Bronchial epithelial cell (primary cell): ENCODE results near the gene ACKR1. TPM values are rescaled to one million over a fixed set of nuclear protein-coding genes. Genes with fewer than 3 reads are reported as not detected.

ENCODE experiments used
- DNase-seq: peaks from one replicate; pipeline ENCODE4 v3.0.0-alpha.2; 2010; ENCODE audit warnings: low read depth
- FAIRE-seq: peaks from 2 replicates; lab custom pipeline; 2011; peaks lifted over from hg19 to GRCh38; lab: Jason Lieb, UNC
- H3K27me3 ChIP-seq: 2 replicates; pipeline ENCODE4 v1.5.1; 2011; ENCODE audit warnings: low read length; ENCODE audit not compliant: control insufficient read depth, insufficient read depth
- H3K36me3 ChIP-seq: 2 replicates; pipeline ENCODE4 v1.5.1; 2011; ENCODE audit warnings: low read length; ENCODE audit not compliant: control insufficient read depth, insufficient read depth
- H3K4me3 ChIP-seq: 2 replicates; pipeline ENCODE4 v1.5.1; 2011; ENCODE audit warnings: mild to moderate bottlenecking, low read depth, low read length, control low read depth
- total RNA-seq: library from RNA; depleted of rRNA; stranded (reverse); fragments of >200 nt; gene quantifications from 2 replicates; pipeline ENCODE4 v1.2.1, GENCODE V29; 2014
- TF ChIP-seq, protein P1 (sequence below): IDR thresholded peaks from 2 replicates; pipeline ENCODE4 v1.5.1; 2011; ENCODE audit warnings: mild to moderate bottlenecking, moderate library complexity, low read length, control low read depth, inconsistent platforms; ENCODE audit not compliant: insufficient read depth, severe bottlenecking

The ACKR1 gene
- total RNA-seq, 1 donor from 2014 or later = not detected

DNA sequence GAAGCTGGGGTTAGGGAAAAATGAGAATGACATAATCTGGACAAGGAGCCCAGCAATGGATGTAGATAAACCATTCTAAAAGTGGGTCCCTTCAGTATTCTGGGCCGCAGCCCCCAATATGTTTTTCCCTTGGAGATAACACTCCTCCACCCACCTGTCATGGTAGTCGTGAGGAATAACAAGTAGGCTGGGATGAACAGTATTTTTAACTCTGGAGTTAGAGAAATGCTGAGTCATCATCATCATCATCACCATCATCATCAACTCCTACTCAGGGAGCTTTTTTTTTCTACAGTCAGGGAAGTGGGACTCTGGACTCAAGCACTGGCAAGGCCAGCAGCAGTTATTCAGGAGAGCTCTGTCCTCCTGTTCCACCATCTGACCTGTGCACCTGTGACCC is 20.5 kb upstream of the ACKR1 start:
- DNase-seq (no peak), FAIRE-seq (no peak)
- TF ChIP-seq, protein P1, sequence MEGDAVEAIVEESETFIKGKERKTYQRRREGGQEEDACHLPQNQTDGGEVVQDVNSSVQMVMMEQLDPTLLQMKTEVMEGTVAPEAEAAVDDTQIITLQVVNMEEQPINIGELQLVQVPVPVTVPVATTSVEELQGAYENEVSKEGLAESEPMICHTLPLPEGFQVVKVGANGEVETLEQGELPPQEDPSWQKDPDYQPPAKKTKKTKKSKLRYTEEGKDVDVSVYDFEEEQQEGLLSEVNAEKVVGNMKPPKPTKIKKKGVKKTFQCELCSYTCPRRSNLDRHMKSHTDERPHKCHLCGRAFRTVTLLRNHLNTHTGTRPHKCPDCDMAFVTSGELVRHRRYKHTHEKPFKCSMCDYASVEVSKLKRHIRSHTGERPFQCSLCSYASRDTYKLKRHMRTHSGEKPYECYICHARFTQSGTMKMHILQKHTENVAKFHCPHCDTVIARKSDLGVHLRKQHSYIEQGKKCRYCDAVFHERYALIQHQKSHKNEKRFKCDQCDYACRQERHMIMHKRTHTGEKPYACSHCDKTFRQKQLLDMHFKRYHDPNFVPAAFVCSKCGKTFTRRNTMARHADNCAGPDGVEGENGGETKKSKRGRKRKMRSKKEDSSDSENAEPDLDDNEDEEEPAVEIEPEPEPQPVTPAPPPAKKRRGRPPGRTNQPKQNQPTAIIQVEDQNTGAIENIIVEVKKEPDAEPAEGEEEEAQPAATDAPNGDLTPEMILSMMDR = no peak
- Histone ChIP-seq H3K4me3 (no peak overlapping the region), H3K36me3 (no peaks in the 10 kb centered on the region), H3K27me3 (peaks cover 22% of the 10 kb centered on the region)

DNA sequence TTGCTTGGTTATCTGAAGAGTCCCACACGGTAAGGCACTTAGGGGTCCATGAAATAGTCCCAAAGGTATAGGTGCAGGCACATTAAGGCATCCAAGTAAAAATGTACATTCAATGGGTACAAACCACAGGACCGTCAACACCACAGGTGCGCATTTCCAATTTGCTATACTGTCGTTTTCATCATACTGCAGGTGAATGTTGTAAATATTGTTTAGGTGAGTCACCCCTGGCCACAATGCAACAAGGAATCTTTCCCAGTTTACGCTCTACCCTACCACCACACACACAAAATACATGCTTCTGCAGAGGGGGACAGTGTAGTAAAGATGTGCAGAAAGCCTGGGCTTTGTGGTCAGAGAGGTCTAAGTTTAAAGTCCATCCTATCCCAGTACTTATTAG is 19.6 kb upstream of the ACKR1 start:
- peak; percentile 6 for DNase-seq
- no peak for FAIRE-seq
- Histone ChIP-seq H3K27me3 (peaks cover 26% of the 10 kb centered on the region), H3K36me3 (no peaks in the 10 kb centered on the region), H3K4me3 (no peak overlapping the region)
- TF ChIP-seq, protein P1 = no peak

DNA sequence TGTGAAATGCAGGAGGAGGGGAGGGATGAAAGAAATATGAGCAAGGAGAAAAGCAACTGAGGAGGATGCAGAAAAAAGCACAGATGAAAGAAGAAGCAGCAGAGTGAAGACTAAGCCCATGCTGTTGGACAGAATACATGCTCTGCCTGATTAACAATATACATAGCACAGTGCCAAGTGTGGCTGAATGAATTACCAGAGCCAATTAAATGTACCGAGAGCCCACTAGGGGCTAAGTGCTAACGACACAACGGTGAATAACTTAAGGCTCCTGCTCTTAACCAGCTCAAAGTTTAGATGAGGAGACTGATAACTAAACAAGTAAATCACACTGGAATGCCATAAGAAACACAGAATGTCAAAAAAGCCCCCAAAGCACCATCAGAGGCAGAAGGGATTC is 17.6 kb upstream of the ACKR1 start:
- peaks cover 24% of the 10 kb centered on the region for H3K27me3 ChIP-seq
- no peaks in the 10 kb centered on the region for H3K36me3 ChIP-seq
- no peak overlapping the region for H3K4me3 ChIP-seq
- no peak for FAIRE-seq
- no peak for DNase-seq
- TF ChIP-seq, protein P1 = no peak

DNA sequence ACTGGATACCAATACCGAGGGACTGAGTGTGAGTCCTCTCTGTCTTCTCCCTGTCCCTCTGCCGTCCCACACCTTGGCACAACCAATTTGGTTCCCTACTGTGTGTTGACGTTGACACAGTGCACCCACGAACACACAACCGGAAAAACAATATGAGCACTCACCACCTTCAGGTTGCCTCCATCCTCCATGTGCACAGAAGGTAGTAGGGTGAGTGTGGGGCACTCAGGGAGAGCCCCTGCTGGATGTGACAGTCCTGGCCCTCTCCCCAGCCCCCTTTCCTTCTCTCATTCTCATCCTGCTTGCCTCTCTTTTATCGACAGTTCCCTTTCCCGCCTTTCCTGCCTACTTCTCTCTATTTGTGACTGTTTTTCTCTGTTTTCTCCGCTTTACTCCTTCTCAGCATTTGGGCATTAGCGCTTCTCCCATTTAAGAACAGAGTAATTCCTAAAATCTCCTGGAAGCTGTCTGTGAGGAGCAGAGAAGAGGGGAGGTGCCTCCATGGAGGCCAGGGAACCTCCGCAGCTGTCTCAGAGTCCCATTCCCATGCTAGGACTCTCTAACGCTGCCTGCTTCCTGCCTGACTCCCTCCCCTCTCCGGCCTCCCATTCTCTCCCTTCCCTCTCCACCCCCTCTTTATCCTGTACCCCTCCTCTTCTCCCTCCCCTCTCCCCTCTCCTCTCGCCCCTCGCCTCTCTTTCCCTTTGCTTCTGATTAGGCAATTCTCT is 16.9 kb upstream of the ACKR1 start:
- no peak overlapping the region for H3K4me3 ChIP-seq
- DNase-seq (no peak), FAIRE-seq (peak; percentile 76)
- no peaks in the 10 kb centered on the region for H3K36me3 ChIP-seq
- TF ChIP-seq, protein P1 = no peak
- H3K27me3 ChIP-seq = peaks cover 24% of the 10 kb centered on the region

DNA sequence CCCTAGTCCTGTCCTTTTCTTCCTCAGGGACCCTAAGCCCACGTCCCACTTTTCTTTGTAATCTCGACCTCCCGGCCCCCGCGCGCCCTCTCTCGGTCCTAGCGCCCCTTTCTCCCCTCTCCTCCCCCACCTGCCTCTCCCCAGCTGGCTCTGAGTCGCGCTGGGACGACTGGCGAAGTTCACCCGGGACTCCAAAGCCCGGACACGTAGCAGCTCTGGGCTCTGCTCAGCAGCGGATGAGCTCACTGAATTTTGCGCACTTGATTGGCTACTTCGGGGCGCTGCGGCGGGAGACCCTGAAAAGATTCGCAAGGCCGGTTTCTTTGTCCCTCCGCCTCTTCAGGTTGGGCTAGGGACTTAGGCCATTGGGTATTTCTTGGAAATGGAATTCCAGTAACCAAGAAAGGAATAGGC is 16.3 kb upstream of the ACKR1 start:
- FAIRE-seq = no peak
- Histone ChIP-seq H3K4me3 (no peak overlapping the region), H3K36me3 (no peaks in the 10 kb centered on the region), H3K27me3 (peaks cover 24% of the 10 kb centered on the region)
- DNase-seq = peak; percentile 47
- TF ChIP-seq, protein P1 = no peak

DNA sequence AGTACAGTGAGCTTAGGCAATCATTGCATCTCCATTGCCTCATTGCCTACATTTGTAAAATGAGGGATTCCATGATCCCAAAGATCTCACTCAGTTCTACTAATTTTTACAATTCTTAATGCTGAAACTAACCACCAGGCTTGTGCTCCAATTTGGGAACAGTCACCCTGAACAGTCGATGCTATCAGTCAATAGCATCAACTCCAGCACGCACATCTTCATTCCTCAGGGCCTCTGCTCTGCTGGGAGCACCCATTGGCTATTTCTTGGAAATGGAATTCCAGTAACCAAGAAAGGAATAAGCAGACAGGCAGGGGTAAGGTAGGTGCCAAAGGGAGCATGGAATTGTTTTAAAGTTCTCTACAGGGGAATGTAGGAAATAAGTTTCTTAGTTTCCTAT is 14.2 kb upstream of the ACKR1 start:
- peaks cover 24% of the 10 kb centered on the region for H3K27me3 ChIP-seq
- FAIRE-seq = no peak
- TF ChIP-seq, protein P1 = no peak
- DNase-seq = no peak
- no peaks in the 10 kb centered on the region for H3K36me3 ChIP-seq
- H3K4me3 ChIP-seq = no peak overlapping the region
